CD4-positive, alpha-beta T cell treated with Interleukin-4 for 4 hours (primary cell): ENCODE results near the gene ATG16L1.
"Not testable (repeated sequence)": the region's sequence is repeated elsewhere in the genome, so short reads cannot be mapped to it uniquely, and the experiment has no call there.

Source experiments
- DNase-seq: peaks from one replicate; pipeline ENCODE4 v3.0.0-alpha.2; 2020

Gene ATG16L1

DNA sequence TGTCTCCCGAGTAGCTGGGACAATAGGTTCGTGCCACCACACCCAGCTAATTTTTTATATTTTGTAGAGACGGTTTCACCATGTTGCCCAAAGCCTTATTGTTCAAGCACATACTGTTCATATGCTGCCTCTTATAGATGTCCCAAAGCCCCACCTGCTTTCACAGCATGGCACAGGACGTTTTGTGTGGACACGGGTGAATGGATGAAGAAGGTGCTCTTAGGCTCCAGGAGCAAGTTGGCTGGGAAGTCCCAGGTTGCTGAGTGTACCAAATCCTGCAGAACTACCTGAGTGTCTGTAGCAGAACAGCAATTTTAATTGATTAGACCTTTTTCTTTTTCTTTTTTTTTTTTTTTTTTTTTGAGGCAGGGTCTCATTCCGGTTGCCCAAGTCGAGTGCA, 45.6 kb downstream of the ATG16L1 start:
- DNase-seq: no peak

DNA sequence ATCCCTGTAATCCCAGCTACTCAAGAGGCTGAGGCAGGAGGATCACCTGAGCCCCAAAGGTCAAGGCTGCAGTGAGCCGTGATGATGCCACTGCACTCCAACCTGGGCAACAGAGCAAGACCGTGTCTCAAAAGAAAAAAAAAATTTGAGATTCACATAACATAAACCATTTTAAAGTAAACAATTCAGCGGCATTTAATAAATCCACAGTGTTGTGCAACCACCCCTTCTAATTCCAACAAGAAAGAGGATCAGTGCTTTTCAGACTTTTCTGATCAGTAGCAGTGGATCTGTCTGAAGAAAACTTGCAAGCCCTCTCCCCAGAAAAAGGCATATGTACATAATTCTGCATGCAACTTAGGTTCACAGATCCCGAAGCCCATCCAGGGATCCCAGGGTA, 48.9 kb downstream of the ATG16L1 start:
- no peak for DNase-seq

DNA sequence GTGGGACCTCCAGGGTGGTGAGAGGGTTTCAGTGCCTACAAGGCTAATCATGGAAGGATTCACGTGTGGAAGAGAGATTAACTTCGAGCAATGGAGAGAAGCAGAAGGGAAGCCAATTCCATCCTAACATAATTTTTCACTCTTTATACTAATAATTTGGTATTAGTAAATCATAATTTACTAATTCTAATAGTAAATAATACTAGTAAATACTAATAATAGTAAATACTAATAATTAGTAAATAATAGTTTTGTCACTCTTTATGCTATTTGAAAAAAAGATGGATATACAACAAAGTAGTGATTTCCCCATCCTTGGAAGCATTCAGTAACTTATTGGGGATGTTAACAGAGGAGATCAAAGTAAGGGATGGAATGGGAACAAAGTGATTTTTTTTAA, 49.8 kb downstream of the ATG16L1 start:
- DNase-seq: no peak

DNA sequence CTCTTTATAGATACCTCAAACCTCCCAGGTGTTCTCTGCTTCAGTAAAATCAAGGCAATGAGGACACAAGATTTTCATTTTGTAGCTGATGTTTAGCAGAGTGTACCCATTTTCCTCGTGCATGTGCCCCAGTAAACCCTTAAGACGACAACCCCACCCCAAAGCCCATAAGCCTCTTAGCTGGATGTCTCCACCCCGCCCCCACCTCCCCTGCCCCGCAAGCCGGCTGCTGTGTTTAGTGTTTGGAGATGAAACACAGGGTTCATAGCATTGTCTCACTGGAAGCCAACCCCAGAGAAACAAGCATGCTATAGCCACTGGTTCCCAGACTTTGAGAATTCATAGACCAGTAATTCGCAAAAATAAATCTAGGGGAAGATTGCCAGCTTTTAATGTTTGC, 50.3 kb downstream of the ATG16L1 start:
- no peak for DNase-seq

DNA sequence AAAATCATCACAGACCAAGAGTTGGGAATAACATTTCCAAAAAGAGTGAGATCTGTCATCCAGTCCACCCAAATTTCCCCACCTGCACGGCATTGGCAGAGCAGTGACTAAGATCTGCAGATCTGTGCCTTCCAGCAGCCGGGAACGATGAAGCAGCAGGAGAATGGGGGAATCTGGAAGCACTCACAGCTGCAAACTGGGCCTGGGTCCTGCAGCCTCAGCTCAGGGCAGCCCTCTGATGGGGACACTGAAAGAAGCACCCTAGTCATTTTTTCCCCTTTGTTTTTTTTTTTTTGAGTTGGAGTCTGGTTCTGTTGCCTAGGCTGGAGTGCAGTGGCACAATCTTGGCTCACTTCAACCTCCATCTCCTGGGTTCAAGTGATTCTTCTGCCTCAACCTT, 51.8 kb downstream of the ATG16L1 start:
- no peak for DNase-seq

DNA sequence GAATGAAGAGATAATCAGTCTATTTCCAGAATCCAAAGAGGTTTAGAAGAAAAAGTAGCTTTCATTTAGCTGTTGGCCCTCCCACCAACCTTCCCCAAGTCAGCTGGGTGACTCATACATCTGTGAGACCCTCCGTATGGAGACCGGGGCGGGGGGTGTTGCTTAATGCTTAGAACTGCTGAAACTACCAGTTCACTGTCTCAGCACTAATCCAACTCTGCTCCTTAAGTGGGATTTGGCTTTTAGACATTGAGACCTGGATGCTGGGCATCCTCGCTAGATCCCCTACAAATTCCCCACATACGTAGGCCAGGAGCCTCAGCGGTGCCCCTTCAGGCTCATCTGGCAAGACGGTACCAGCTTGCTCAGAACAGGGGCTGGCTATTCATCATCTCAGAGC, 56.1 kb downstream of the ATG16L1 start, which contains the start of gene SAG:
Gene SAG, plus strand, starts transcription at position 252 of the 400 bp plus-strand sequence. CDS start 1,374 bp downstream, outside the sequence.
- DNase-seq: no peak

DNA sequence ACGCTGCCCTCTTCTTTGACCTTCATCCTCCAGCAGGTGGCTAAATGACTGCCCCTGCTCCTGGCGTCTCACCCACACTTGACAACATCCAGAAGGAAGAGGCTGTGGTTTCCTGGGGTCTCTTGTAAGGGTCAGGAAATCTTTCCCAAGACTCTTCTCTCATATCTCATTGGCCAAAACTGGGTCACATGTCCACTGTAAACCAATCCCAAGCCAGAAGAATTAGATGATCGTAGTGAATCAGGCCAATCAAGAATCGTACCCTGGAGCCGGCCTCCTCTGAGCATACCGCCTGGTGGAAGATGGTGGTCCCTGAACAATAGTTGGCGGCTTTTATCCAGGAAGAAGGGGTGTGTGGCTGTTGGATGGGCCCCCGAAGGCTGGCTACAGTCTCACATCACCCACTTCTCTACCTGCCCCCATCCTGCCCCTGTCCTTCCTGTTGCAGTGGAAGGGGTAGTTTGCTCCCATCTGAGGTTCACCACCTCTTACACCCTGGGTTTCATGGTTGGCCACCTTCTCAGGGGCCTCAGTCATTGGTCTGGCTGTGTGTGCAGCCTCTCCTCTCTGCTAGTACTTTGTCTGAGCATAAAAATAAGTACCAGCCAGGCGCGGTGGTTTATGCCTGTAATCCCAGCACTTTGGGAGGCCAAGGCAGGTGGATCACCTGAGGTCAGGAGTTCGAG, 59.9 kb downstream of the ATG16L1 start:
- no peak for DNase-seq

DNA sequence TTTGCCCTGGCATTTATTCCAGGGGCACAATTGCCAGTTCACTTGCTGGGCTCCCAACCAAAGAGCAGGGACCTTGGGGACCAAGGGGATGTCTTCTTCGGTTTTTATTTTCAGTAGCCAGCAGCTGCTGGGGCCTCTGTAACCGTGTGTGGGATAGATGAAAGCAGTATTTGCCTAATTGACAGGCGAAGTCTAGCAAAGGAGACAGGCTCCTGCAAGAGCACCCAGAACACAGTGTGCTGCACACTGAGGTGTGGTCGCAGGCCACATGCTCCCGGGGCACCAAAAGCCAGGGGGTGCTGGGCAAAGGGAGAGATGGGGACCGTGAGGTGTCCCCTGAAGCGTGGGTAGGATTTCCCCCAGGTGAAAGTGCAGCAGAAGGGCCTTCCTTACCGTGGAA, 61.4 kb downstream of the ATG16L1 start:
- no peak for DNase-seq

DNA sequence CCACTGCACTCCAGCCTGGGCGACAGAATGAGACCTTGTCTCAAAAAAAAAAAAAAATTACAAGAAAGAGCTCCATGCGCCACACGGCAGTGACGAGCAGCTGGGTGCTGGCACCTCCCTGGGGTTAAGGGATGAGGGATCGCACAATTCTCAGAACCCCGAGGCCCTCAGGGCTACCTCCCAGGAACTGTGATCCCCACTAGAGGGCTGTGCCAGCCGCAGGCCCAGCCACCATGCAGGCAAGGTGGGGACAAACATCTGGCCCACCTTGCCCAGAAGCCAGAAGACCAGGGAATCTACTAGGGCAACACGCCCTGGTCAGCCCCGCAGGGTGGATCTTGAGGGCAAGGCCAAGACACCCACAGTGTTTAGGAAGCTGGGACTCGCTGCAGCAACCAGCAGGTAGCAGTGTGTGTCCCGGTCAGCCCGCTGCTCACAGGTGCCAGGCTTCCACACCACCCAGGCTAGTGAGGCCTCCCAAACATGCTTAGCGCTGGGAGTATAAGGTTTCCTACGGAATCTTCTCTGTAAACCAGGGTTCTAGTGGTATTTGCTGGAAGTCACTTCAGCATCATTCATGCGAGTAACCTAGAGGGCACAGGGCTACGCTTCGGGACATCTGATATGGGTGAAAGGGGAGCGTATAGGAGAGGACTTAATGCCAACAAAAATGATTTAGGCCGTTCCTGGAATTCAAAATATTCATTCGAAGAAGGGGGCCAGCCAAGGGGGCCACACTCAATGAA, 62.9 kb downstream of the ATG16L1 start:
- DNase-seq: no peak

DNA sequence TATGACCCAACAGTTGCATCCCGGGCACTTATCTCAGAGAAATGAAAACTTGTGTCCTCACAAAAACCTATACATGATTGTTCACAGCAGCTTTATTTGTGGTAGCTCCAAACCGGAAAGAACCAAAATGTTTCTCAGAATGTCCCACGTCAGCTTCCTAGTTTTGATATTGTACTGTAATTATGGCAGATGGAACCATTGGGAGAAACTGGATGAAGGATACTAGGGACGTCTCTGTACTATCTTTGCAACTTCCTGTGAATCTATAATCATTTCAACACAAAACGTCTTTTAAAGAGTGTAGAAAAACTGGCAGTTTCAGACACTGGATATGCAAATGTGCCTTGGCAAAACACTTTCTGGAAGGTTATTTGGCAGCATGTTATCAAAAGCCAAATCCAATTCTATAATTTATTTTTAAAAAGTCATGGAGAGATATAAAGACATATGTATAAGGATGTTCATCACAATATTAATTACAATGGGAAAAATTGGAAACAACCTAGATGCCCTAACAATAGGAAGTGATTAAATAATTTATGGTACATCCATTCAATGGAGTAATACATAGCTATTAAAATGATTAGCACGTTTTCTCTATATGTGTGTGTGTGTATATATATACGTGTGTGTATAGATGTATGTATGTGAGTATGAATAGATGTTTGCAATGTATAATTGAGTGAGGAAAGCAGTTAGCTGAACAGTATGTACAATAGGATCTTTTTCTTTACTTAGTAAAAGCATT, 65.9 kb downstream of the ATG16L1 start:
- DNase-seq: no peak

DNA sequence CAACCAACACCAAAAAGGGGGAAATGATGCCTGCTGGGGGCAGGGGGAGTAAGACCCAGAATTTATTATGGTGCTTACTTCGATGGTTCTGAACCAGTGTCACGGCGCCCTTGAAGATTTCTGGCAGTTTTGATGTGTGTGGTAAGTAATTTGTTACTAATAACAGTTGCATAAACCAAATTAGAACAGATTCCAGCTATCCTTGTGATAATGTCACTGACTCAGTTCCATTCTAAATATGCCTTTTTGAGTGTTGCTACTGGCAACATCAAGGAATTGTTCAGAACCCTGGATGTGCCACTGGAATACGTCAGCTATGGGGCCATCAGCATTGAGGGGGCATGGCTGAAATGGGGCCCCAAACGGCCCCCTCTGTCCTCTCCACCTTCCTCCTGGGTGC, 67.8 kb downstream of the ATG16L1 start:
- no peak for DNase-seq

DNA sequence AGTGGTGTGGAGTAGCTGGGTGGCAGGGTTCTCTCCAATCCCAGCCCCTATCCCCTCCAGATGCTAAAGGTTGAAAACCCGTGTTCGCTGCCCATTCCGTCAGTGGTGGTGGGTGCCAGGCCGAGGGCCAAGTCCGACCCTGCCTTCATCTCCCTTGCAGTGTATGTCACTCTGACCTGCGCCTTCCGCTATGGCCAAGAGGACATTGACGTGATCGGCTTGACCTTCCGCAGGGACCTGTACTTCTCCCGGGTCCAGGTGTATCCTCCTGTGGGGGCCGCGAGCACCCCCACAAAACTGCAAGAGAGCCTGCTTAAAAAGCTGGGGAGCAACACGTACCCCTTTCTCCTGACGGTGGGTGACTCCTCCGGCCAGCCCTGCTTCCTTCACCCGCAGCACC, 69.0 kb downstream of the ATG16L1 start:
- no peak for DNase-seq

DNA sequence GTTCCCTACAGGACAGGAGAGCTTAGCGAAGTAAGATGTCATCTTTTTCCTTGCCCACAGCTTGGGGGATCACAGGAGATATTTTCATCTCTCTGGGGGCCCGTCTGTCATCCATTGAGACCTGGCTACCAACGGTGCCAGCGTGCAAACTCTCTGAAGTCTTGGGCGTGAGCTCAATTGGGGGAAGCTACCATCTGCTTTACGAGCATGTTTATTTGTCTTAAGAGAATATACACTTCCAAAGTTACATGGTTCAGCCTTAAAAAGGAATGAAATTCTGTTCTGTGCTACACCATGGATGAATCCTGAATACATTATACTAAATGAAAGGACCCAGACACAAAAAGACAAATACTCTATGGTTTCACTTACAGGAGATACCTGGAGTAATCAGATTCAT, 69.7 kb downstream of the ATG16L1 start:
- no peak for DNase-seq

DNA sequence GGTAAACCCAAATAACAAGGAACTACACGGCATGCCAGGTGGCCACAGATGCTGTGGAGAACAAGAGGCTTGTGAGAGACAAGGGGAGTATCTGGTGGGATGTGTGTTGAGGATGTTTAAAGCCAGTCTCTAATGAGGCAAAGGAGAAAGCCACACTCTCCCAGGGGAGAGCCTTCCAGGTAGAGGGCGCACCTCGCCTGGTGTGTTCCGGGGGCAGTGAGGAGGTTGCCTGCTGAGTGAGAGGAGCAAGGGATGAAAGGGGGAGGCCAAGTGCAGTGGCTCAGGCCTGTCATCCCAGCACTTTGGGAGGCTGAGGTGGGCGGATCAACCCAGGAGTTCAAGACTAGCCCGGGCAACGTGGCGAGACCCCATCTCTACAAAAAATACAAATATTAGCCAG, 72.4 kb downstream of the ATG16L1 start:
- DNase-seq: no peak

DNA sequence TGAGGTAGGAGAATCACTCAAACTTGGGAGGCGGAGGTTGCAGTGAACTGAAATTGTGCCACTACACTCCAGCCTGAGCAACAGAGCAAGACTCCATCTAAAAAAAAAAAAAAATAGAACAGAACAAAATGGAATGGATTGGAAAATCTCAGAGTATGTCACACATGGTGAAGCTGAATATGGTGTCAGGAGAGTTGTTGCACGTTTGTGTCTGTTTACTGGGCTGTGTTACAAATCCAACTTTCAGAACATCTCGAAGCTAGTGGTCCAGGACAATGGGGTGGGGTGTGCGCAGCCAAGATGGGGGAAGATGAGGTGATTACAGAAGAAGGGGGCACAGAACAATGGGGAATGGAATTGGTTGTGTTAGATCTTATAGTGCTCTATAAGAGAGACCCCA, 73.8 kb downstream of the ATG16L1 start:
- DNase-seq: no peak

DNA sequence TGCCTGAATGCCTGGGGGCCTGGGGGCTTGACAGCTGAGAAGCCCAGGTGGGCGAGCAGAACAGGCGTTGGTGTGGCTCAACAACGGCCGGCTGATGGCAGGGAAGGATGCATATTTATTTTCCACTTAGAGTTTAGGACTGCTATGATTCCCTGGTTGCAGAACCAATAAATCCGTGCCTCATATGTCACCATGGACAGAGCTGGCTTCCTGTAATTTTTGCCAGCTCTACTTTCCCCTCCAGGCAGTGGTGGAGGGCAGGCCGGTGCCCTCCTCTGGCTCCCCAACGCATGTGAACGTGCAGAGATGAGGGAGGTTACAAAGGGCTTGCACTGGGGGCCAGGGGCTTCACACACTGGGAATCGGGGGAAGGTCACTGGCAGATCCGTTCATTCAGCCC, 74.3 kb downstream of the ATG16L1 start:
- no peak for DNase-seq

DNA sequence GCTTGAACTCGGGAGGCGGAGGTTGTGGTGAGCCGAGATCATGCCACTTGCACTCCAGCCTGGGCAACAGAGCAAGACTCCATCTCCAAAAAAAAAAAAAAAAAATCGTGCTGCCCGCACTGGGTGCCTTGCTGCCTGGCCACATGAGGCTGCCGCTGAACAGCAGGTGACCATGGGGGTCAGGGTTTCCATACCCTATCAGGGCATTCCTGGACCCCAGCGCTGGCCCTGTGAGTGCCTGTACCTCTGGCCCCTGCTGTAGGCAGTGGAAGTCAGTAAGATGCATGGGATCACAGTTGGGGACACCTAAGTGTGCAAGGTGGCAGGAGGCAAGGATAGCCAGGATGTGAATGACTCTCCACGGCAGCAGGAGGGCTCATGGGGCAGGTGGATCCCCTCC, 75.0 kb downstream of the ATG16L1 start:
- no peak for DNase-seq

DNA sequence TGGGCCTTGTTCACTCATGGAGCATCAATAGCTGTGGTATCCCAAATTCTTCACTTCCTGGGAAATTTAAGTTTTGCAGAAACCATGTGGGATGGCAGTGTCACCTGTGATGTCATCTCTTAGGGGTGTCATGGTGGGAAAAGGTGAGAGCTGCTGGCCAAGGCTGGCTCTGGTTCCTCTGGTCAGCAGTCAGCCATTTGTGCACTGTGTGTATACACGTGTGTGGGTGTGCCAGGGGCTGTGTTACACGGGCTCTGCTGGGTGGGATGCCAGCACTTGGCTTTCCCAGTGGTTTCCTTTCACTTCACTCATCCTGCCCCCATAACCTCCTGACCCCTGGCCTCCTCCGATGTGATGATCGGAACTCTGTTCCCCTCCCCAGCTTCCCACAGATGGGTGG, 77.4 kb downstream of the ATG16L1 start:
- DNase-seq: no peak

DNA sequence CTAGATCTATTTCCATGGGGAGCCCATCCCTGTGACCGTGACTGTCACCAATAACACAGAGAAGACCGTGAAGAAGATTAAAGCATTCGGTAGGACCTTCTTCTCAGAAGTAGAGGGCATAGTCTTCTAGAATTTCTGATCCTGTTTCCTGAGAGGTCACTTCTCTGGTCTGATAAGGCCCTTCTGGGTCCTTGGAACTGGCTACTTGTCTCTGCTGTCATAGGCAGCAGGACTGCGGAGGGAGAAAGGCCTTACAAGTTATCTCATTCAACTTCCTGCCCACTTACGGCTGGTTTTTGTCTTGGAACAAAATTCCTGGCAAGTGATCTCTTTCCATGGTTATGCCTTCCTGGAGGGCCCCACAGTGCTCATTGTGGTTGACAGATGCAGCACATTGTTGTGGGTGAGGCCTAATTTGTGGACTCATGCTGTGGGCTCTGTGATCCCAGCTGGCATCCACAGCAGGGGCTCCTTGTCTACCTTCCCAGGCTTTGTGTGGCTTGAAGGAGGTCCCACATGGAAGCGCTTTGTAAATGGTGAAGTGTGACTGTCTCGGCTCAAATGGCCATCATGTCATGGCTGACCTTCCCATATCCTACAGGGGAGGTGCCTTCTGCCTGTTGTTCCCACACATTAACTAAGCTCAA, 78.1 kb downstream of the ATG16L1 start:
- no peak for DNase-seq

DNA sequence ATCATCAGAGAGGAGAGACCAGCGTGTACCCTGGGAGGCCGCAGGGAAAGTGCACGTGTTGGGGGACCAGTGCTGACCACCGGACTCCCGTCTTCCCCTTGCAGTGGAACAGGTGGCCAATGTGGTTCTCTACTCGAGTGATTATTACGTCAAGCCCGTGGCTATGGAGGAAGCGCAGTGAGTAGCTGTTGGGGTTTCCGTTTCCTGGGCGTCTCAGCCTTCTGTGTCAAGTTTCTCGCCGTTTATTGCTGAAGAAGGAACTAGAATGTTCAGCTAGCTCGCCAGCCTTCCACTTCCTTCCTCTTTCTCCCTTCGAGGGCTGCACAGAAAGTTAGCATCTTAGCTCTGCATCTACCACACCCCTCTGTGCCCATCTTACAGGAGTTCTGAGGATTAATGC, 80.1 kb downstream of the ATG16L1 start:
- DNase-seq: peak; percentile 88

DNA sequence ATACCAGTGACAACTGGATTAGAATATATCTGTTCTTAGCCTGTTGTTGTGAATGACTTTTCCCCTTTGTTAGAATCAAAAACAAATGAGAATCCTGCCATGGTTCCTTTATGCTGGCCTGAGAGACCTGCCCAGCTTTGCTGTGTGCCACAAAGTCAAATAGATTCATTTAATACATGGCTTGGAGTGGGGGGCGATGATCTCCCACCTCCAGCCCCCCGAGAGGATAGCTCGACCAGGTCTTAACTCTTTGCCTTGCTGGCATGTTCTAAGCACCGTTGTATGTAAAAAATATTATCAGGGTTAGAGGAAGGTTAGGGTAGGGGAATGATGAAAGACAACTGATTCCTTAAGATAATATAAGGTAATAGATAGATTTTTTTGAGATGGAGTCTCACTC, 80.7 kb downstream of the ATG16L1 start:
- DNase-seq: no peak

DNA sequence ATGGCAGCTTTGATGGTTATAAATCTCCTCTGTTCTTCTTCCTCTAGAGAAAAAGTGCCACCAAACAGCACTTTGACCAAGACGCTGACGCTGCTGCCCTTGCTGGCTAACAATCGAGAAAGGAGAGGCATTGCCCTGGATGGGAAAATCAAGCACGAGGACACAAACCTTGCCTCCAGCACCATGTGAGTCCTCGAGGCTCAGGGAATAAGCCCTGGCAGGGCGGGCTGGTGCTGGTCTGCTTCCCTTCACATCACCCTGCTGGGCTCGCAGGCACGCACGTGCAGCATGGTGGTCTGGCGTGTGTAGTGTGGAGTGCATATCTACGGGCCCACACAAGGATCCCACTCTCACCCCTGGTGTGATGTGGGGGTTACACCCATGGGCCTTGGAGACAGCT, 83.4 kb downstream of the ATG16L1 start:
- DNase-seq: no peak

DNA sequence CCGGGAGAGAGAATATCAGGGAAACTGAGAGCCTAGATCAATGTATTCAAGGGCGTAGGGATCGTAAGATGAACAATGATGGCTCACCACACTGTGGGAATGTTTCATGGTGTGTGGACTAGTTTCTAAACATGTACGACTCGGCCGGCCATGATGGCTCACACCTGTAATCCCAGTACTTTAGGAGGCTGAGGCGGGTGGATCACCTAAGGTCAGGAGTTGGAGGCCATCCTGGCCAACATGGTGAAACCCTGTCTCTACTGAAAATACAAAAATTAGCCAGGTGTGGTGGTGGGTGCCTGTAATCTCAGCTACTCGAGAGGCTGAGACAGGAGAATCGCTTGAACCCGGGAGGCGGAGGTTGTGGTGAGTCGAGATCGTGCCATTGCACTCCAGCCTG, 84.6 kb downstream of the ATG16L1 start:
- DNase-seq: not testable (repeated sequence)

DNA sequence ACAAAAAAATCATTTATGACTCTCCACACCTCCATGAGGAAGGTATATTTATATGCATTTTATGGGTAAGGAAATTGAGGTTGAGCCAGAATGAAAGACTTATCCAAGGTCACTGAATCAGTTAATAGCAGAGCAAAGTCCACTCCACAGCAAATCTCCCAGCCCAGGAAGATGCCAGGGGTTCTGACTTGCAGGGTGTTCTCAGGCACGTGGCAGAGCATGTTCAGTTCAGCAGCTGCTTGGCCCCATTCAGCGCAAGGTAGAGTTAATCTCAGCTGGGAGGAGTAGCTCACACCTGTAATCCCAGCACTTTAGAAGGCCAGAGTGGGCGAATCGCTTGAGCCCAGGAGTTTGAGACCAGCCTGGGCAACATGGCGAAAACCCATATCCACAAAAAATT, 85.1 kb downstream of the ATG16L1 start:
- no peak for DNase-seq
